Esophagus muscularis mucosa (tissue), 4 donors: ENCODE measurements around the gene PAK4.

ENCODE experiments used
- CTCF ChIP-seq, 3 experiments: fragments of 200-600 bp in 2 of 3; fragments of 450-650 bp in 1 of 3; sonication (generic) in 2 of 3; IDR thresholded peaks; one replicate each; pipeline ENCODE4 v1.5.1; 2017 to 2019; ENCODE audit warnings: antibody characterized with exemption in 3 of 3, mild to moderate bottlenecking in 2 of 3, moderate library complexity in 1 of 3
- EP300 ChIP-seq: sonication (generic); formaldehyde crosslinking; IDR thresholded peaks from one replicate; pipeline ENCODE4 v1.6.1; 2017; ENCODE audit warnings: antibody characterized with exemption
- POLR2A ChIP-seq: fragments of 450-650 bp; IDR thresholded peaks from one replicate; pipeline ENCODE4 v1.6.1; 2017; ENCODE audit warnings: antibody characterized with exemption, moderate library complexity, mild to moderate bottlenecking, low read depth

- no peak for TF ChIP-seq CTCF (IDR thresholded peaks at IDR 0.05)
- TF ChIP-seq EP300, result no peak
- no peak for TF ChIP-seq POLR2A
Measured at GRCh38 chr19:39103151-39103550, 22.4 kb upstream of the PAK4 start.
